ENCODE measurements around the gene IP6K1. TPM values are rescaled to one million over a fixed set of nuclear protein-coding genes. Genes with fewer than 3 reads are reported as not detected.

IP6K1 gene
- total RNA-seq, 1 experiment from 2014 or later = 30.6 TPM

GRCh38 chr3:49831341-49831740, 45.0 kb upstream of the IP6K1 start:
- CTCF ChIA-PET = interaction anchor here (2.2 kb wide), 1 partner anchor 29 kb away, joined by 7 read pairs; the partner anchor contains the start of gene INKA1
- no peak for TF ChIP-seq REST (IDR thresholded peaks at IDR 0.05; ENCODE audit: low read depth)
- TF ChIP-seq SIN3A (IDR thresholded peaks at IDR 0.05; ENCODE audit: low read depth) = no peak
- no peak for TF ChIP-seq EZH2 (IDR thresholded peaks at IDR 0.05)

DNA sequence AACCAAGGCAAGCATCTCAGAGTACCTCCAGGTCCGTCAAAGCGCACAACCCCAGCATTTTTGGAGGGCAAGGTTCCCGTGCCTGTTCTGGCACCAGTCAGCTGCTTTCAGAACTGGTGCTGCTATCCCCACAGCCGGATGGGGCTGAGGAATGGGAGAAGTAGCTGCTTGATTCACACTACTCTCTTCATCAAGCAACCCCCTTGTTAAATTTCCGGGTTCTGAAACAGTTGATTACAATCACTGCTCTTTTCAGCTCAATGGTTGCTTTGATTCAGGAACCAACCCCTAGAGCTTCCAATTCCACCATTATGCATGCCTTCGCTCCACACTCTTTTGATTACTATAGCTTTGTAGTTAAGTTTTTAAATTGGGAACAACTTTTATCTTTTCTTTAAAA, 39.7 kb upstream of the IP6K1 start:
- Histone ChIP-seq H3K36me3 (ENCODE audit: control insufficient read depth in 1 of 2, insufficient read depth in 2 of 2, low read length in 2 of 2) (peaks cover 8 to 11% of the 10 kb centered on the region in 2 experiments; a peak in 3 of 4 replicates), H3K79me2 (ENCODE audit: insufficient read depth, low read length) (no peaks in the 10 kb centered on the region), H4K20me1 (ENCODE audit: insufficient read depth) (no peaks in the 10 kb centered on the region), H2AFZ (ENCODE audit: low read depth, low read length, poor library complexity, severe bottlenecking) (no peak overlapping the region), H3K4me2 (ENCODE audit: low read length) (no peak overlapping the region), H3K4me3 (replicated peaks in 1 of 2; ENCODE audit: low read depth in 1 of 2, low read length in 2 of 2) (no peak overlapping the region), H3K4me1 (ENCODE audit: control insufficient read depth in 1 of 2, insufficient read depth in 2 of 2, low read length in 2 of 2) (no peaks in the 10 kb centered on the region), H3K27me3 (ENCODE audit: insufficient read depth, low read length) (no peaks in the 10 kb centered on the region), H3K9ac (ENCODE audit: low read length) (no peak overlapping the region), H3K9me3 (ENCODE audit: control insufficient read depth in 1 of 2, insufficient read depth in 1 of 2, low read depth in 1 of 2, low read length in 2 of 2) (no peaks in the 10 kb centered on the region), H3K27ac (ENCODE audit: low read depth, low read length) (no peak overlapping the region), H3K9me2 (ENCODE audit: insufficient read depth) (no peaks in the 10 kb centered on the region)
- RAD21 ChIA-PET (ENCODE audit: low non-redundant PET in 1 of 2, low total read pairs in 2 of 2, uncharacterized antibody in 2 of 2, unreplicated experiment in 2 of 2) = no interaction called here
- BruUV-seq (replicated peaks) = no TSS peak
- ATAC-seq (no peak), DNase-seq (ENCODE audit: low read depth, low spot score) (no peak)
- POLR2A ChIA-PET = no interaction called here
- intact Hi-C loops (cut with micrococcal nuclease) = no loop called here
- CTCF ChIA-PET = no interaction called here
- TF ChIP-seq SIN3A (IDR thresholded peaks at IDR 0.05; ENCODE audit: low read depth) (no peak), POLR2AphosphoS5 (IDR thresholded peaks at IDR 0.05; ENCODE audit: low read depth, low read length) (no peak), SRF (IDR thresholded peaks at IDR 0.05; ENCODE audit: low read depth) (no peak), EZH2 (IDR thresholded peaks at IDR 0.05) (no peak), POLR2A (IDR thresholded peaks at IDR 0.05; ENCODE audit: borderline replicate concordance, extremely low read depth, insufficient read depth, insufficient read length) (no peak), MAX (IDR thresholded peaks at IDR 0.05) (no peak), SP1 (IDR thresholded peaks at IDR 0.05; ENCODE audit: low read depth) (no peak), EZH2phosphoT487 (IDR thresholded peaks at IDR 0.05; ENCODE audit: borderline replicate concordance) (no peak), RAD21 (IDR thresholded peaks at IDR 0.05; ENCODE audit: low read depth) (no peak), ELF1 (IDR thresholded peaks at IDR 0.05; ENCODE audit: borderline replicate concordance, low read depth) (no peak), ZFX (IDR thresholded peaks at IDR 0.05) (no peak)
- TF ChIP-seq, protein P1, sequence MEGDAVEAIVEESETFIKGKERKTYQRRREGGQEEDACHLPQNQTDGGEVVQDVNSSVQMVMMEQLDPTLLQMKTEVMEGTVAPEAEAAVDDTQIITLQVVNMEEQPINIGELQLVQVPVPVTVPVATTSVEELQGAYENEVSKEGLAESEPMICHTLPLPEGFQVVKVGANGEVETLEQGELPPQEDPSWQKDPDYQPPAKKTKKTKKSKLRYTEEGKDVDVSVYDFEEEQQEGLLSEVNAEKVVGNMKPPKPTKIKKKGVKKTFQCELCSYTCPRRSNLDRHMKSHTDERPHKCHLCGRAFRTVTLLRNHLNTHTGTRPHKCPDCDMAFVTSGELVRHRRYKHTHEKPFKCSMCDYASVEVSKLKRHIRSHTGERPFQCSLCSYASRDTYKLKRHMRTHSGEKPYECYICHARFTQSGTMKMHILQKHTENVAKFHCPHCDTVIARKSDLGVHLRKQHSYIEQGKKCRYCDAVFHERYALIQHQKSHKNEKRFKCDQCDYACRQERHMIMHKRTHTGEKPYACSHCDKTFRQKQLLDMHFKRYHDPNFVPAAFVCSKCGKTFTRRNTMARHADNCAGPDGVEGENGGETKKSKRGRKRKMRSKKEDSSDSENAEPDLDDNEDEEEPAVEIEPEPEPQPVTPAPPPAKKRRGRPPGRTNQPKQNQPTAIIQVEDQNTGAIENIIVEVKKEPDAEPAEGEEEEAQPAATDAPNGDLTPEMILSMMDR (IDR thresholded peaks at IDR 0.05 in 2 of 3, conservative IDR thresholded peaks at IDR 0.05 in 1 of 3; ENCODE audit: borderline replicate concordance in 1 of 3, insufficient read depth in 1 of 3, low read depth in 2 of 3, low read length in 2 of 3) = no peak

More at GRCh38 chr3:49831341-49831740, 45.0 kb upstream of the IP6K1 start:
- no peak overlapping the region for H3K4me3 ChIP-seq (replicated peaks in 1 of 2; ENCODE audit: low read depth in 1 of 2, low read length in 2 of 2)
- H3K36me3 ChIP-seq (ENCODE audit: control insufficient read depth in 1 of 2, insufficient read depth in 2 of 2, low read length in 2 of 2) = peaks cover 12 to 34% of the 10 kb centered on the region in 2 experiments
- ATAC-seq (no peak), DNase-seq (ENCODE audit: low read depth, low spot score) (no peak)
- no peak overlapping the region for H3K9ac ChIP-seq (ENCODE audit: low read length)
- intact Hi-C loops (cut with micrococcal nuclease) = no loop called here
- ChIA-PET POLR2A (no interaction called here), RAD21 (ENCODE audit: low non-redundant PET in 1 of 2, low total read pairs in 2 of 2, uncharacterized antibody in 2 of 2, unreplicated experiment in 2 of 2) (no interaction called here)
- H4K20me1 ChIP-seq (ENCODE audit: insufficient read depth) = no peaks in the 10 kb centered on the region
- H3K4me2 ChIP-seq (ENCODE audit: low read length) = no peak overlapping the region
- H3K27ac ChIP-seq (ENCODE audit: low read depth, low read length) = no peak overlapping the region
- no peaks in the 10 kb centered on the region for H3K9me2 ChIP-seq (ENCODE audit: insufficient read depth)
- H3K9me3 ChIP-seq (ENCODE audit: control insufficient read depth in 1 of 2, insufficient read depth in 1 of 2, low read depth in 1 of 2, low read length in 2 of 2) = no peaks in the 10 kb centered on the region
- BruUV-seq (replicated peaks) = no TSS peak
- no peak overlapping the region for H2AFZ ChIP-seq (ENCODE audit: low read depth, low read length, poor library complexity, severe bottlenecking)
- H3K79me2 ChIP-seq (ENCODE audit: insufficient read depth, low read length) = no peaks in the 10 kb centered on the region
- H3K27me3 ChIP-seq (ENCODE audit: insufficient read depth, low read length) = no peaks in the 10 kb centered on the region
- H3K4me1 ChIP-seq (ENCODE audit: control insufficient read depth in 1 of 2, insufficient read depth in 2 of 2, low read length in 2 of 2) = no peaks in the 10 kb centered on the region
